Gastroesophageal sphincter (tissue), 3 donors: Measurements from ENCODE around the gene AMMECR1.

Experiments used
- POLR2AphosphoS5 ChIP-seq: sonication (generic); formaldehyde crosslinking; IDR thresholded peaks from one replicate; pipeline ENCODE4 v1.6.1; 2017; ENCODE audit warnings: antibody characterized with exemption
- TF ChIP-seq, protein P1 (sequence below), 4 experiments: fragments of 200-600 bp in 2 of 4; fragments of 450-650 bp in 2 of 4; sonication (generic) in 1 of 4; IDR thresholded peaks; one replicate each; pipeline ENCODE4 v1.5.1; 2017 to 2019; ENCODE audit warnings: antibody characterized with exemption in 4 of 4, mild to moderate bottlenecking in 2 of 4, moderate library complexity in 2 of 4

DNA sequence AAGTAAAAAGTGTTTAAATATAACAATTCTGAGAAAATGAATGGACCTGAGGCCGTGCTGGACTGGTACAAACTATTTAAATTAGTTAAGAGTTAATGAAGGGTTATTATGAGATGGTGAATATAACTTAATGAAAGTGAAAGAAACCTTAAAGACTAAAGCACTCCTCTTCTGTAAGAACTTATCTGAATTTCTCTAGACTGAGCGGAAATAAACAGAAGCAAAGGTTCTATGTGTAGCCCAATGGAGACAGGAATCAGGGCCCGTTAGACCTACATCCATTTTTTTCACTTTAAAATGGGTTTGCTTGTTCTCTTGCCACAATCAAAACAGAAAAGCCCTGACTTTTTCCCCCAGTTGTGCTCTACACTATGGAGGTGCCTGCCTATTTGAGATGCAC, 14.9 kb downstream of the AMMECR1 start:
- TF ChIP-seq POLR2AphosphoS5: no peak
- TF ChIP-seq, protein P1, sequence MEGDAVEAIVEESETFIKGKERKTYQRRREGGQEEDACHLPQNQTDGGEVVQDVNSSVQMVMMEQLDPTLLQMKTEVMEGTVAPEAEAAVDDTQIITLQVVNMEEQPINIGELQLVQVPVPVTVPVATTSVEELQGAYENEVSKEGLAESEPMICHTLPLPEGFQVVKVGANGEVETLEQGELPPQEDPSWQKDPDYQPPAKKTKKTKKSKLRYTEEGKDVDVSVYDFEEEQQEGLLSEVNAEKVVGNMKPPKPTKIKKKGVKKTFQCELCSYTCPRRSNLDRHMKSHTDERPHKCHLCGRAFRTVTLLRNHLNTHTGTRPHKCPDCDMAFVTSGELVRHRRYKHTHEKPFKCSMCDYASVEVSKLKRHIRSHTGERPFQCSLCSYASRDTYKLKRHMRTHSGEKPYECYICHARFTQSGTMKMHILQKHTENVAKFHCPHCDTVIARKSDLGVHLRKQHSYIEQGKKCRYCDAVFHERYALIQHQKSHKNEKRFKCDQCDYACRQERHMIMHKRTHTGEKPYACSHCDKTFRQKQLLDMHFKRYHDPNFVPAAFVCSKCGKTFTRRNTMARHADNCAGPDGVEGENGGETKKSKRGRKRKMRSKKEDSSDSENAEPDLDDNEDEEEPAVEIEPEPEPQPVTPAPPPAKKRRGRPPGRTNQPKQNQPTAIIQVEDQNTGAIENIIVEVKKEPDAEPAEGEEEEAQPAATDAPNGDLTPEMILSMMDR (IDR thresholded peaks at IDR 0.05): no peak
